COR-L47 (cell line): Measurements from ENCODE around the gene ZDHHC21.
"Not testable (repeated sequence)": the region's sequence is repeated elsewhere in the genome, so short reads cannot be mapped to it uniquely, and the experiment has no call there.

Source experiments
- DNase-seq: peaks from one replicate; lab custom pipeline; 2025; lab: John Stamatoyannopoulos, UW

ZDHHC21 gene

DNA sequence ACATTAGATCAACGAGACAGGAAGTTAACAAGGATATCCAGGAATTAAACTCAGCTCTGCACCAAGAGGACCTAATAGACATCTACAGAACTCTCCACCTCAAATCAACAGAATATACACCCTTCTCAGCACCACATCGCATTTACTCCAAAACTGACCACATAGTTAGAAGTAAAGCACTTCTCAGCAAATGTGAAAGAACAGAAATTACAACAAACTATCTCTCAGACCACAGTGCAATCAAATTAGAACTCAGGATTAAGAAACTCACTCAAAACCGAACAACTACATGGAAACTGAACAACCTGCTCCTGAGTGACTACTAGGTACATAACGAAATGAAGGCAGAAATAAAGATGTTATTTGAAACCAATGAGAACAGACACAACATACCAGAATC, 10.6 kb downstream of the ZDHHC21 start:
- DNase-seq: not testable (repeated sequence)

DNA sequence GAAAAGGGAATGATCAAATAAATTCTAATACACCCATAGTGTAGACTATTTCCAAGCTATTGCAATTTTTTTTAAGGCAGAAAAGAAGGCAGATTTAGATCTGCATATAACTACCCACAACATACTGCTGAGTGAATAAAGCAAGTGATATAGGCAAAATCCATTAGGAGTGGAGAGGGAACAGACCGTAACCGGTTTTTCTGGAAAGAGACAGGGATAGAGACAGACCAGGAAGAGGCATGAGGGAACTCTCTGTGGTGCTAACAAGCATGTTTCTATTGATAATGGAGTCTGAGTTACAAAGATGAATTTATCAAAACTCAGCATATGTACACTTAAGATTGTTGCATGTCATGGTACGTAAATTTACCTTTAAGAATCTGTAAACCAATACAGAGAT, 14.5 kb downstream of the ZDHHC21 start:
- no peak for DNase-seq

DNA sequence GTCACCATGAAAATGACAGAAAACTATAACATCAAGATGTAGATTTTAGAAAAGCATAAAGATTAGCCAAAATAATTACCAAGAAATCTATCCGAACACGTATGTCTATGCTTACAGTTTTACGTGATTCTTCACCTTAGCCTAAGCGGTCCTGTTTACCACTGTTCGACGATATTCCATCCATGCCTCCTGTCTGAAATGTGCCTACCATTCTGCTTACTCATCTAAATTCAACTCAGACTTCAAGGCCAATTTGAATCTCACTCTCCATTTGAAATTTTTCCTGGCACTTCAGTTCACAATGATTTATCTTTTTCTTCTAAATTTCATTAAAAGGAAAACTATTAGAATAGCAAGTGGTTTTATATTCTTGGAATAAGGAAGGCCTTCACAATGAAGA, 15.4 kb downstream of the ZDHHC21 start:
- DNase-seq: no peak

DNA sequence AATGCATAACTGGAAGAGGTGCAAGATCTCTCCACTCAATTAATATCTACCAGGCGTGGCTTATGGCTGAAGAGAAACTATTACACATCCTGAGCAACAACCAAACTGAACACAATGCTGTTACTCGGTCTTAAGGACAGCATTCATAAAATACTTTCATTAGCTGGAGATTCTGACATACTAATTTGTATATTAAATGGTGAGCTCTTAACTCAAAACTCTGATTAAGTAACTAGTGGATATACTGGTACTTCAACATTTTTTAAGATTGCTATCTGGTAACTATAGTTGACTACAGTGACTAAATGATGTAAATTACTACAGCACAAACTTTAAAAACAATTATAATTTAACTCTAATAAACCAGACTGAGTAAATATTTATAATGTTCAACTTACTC, 15.8 kb downstream of the ZDHHC21 start:
- DNase-seq: no peak

DNA sequence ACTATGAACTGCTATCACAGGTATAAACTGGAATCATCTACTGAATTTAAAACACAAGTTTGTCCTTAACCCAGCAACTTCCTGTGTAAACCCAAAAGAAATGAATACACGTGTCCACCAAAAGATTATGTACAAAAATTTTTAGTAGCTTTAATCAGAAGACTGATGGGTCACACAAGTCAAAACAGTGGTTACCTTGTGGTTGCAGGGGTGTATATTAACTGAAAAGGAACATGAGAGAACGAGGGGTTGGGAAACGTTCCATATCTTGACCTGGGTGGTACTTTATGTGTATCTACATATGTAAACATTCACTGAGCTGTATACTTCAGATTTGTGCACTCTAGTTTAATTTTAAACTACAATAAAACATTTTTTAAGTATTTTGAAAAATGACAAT, 18.6 kb downstream of the ZDHHC21 start:
- no peak for DNase-seq

DNA sequence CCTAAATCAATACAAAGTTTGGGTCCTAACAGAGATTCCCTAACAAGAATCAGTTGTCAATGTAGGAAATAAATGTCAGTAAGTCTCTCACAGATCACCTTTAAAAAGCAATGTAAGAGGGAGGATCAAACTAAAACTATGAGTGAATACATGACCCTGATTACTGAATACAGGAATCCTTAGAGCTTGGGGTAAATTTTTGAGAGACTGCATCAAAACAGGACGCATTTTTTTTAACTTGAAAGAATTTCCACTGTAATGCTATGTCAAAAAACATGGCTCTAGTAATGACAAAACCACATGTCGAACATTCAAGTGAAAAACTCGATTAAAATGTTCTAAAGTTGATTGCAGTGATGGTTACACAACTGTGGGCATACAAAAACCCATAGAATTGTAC, 21.9 kb downstream of the ZDHHC21 start:
- DNase-seq: no peak

DNA sequence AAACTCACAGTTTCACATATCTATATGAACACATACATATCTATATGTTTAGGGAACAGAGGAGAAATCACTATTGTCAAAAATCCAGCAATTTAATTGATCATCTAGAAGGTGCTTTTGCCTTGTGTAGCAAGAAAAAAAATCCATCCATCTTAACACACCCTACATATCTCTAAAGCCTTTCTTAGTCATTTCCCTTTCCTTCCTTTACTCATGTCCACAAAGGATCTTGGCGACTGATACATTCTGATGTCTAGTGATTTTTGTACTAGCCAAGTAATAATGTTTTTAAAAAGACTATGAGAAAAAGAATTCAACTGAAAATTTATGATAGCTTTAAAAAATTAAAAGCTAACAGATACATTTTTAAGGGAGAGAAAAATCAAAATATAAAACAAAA, 22.5 kb downstream of the ZDHHC21 start:
- DNase-seq: no peak

DNA sequence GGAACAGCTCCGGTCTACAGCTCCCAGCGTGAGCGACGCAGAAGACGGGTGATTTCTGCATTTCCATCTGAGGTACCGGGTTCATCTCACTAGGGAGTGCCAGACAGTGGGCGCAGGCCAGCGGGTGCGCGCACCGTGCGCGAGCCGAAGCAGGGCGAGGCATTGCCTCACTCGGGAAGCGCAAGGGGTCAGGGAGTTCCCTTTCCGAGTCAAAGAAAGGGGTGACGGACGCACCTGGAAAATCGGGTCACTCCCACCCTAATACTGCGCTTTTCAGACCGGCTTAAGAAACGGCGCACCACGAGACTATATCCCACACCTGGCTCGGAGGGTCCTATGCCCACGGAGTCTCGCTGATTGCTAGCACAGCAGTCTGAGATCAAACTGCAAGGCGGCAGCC, 29.2 kb downstream of the ZDHHC21 start:
- not testable (repeated sequence) for DNase-seq

DNA sequence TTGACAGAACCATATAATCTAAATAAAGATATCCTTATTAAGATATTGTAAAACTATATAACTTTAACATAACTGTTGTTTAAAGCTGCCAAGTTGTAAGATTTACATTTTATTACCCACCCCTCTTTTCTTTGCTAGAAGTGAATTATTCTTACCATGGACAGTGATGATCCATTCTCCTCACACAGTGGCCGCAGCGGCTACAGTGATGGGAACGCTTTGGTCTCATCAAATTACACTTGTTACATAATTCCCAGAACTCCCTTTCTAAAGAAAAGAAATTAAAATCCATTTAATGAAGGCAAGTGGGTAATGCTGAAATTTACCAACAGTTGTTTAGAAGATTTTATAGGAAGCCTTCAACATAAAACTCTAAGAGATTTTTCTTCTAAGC, 31.2 kb downstream of the ZDHHC21 start:
- no peak for DNase-seq

DNA sequence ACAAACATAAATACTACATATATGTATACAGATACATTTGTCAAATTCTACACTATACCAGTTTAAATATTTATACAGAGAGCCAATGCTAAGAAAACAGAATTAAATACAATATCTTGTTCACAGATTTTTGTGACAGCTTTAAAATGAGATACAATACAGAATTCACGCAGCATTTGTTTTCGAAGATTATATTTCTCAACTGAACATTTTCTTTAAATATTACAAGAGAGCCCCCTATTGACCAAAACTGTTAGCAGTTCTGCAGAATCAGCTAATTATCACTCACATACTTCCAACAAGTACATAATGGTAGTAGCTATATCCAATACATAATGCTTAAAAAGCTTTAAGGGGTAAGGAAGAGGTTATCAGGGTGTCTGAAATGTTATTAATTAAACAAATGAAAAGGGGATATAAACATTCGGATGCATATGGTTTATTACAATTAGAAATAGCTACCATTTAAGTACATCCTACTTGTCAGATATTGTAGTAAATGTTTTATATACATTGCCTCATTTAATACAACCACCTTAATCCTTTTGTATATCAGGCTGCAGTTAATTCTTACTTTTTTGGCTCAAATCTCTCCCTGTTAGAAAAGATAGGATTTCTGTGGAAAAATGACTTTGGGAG, 31.7 kb downstream of the ZDHHC21 start:
- peak; percentile 63 for DNase-seq

DNA sequence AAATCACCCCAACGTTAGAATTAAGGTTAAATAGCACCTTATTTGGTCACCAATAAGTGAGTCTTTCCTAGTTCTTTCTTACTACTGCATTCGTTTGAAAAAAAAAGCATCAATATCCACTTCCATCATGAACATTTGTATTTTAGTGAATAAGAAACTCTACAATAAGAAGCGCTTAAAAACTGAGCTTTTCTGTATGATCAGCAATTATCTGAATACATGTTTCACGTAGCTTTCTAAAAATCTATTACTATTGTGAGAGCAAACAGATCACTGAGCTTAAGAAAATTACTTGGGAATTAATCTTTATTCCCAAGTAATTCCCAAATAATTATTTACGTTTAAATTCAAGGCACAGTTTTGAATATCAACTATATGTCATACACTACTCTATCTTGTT, 32.5 kb downstream of the ZDHHC21 start:
- DNase-seq: no peak

DNA sequence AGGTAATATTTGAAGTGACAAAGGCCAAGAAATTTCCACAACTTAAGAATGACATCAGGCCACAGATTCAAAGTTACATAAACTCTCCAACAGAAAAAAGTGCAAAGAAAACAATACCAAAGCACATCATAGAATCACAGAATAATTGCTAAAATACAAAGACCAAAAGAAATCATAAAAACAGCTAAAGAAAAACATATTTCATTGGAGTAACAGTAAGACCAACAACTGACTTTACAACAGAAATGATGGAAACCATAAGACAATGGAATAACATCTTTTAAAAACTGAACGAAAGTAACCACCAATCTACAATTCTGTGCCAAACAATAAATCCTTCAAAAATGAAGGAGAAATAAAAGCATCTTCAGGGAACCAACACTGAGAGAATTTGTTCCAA, 38.3 kb downstream of the ZDHHC21 start:
- DNase-seq: no peak

DNA sequence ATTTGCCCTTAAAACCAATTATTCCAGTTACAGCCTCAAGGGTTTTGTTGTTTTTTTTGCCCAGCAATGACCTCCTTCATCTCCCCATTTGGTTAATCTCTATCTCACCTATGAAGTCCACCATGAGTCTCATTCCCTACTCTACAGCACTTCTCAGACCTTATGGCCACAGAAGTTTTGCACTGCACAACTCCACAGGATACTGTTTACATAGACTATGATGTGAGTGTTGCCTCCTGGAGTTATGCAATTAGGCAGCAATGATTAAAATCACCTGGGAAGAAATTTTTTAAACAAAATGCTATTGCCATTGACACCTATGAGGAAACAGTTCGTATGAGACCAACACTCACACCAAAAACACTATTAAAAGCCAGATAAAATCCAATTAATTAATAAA, 39.7 kb downstream of the ZDHHC21 start:
- no peak for DNase-seq

DNA sequence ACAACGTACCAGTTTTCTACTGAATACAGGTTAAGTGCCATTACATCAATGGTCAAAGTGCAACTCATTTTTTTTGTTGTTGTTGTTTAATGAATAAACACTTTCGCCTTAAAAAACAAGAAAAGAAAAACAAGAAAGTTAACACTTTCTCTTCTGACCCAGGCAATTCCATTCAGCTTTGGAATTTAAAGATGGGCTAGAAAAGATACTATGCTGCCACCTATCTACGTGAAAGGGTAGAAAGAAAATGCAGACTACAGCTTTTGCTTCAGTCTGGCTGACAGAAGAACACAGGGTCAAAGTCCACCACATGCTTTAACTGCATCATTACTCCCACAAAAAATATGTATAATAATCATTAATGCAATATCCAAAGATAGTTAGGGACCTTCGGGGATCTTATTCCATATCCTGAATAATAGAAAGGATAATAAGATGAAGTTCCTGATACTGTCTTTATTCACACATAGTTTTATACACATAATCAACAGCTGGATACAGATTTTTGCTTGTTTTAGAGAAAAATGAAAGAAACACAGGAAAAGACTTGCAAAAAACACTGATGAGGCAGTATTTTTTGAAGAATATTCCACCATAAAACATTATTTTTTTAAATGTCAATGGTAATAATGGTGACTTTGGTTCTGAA, 40.4 kb downstream of the ZDHHC21 start:
- peak; percentile 12 for DNase-seq

DNA sequence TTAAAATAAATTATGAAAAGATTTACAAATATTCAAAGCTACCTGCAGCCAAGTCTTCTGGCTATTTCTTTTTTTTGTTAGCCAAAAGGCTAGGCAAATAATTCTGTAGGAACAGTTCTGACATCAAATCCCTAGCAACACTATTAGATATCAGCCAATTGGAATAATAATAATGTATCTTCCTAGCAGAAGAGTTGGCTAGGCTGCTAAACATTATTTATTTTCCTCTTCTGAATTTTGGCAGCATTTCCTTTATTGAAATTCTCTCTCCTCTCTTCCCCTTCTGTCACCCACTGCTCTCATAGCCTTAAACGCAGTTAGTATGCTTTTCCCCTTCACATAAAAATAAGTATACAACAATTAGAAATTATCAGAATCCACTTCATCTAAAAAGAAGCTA, 42.6 kb downstream of the ZDHHC21 start:
- no peak for DNase-seq

DNA sequence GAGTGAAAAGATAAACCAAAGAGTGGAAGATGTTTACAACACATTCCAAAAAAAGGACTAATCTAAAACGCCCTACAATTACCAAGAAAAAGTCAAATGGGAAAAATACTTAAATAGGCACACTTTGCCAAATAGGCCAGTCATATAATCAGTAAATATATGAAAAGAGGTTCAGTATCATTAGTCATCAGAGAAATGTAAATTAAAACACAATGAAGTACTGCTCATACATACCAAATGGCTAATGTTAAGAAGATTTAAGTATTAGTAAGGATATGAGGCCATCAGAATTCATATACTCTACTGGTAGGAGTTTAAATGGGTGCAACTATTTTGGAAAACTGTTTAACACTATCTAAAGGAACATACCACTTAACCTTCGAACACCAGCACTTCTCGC, 47.6 kb downstream of the ZDHHC21 start:
- DNase-seq: no peak

DNA sequence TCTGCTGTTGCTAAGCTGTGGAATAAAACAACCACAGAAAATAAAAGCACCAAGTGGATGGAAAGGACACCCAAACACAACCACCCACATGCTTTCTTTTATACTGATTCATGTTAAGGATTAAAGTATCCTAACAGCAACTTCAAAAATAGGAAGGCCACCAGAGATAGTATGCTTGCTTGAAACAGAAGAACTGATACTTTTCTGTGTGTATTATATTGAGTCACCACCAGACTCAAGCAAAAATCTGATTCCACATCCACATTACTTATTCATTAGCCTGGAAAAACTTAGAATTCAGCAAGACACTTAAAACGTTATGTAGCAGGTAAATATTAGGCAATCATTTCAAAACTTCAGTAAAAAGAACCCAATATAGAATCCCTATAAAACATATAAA, 52.3 kb downstream of the ZDHHC21 start:
- no peak for DNase-seq

DNA sequence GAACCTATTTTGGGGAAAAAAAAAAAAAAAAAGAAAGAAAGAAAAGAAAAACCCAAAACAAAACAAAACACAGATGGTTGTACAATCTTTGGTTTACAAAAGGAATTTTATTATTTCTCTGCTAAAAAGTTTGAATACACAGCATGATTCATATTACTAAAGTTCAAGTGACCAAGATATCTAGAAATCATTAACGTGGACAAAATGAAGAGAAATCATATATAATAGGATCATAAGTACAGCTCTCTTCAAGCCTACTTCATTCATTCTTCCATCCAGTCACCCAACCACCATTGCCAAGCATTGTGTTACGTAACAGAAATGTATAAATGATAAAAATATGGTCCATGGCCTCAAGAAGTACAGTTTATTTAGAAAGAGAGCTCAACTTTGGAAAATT, 52.9 kb downstream of the ZDHHC21 start:
- no peak for DNase-seq

DNA sequence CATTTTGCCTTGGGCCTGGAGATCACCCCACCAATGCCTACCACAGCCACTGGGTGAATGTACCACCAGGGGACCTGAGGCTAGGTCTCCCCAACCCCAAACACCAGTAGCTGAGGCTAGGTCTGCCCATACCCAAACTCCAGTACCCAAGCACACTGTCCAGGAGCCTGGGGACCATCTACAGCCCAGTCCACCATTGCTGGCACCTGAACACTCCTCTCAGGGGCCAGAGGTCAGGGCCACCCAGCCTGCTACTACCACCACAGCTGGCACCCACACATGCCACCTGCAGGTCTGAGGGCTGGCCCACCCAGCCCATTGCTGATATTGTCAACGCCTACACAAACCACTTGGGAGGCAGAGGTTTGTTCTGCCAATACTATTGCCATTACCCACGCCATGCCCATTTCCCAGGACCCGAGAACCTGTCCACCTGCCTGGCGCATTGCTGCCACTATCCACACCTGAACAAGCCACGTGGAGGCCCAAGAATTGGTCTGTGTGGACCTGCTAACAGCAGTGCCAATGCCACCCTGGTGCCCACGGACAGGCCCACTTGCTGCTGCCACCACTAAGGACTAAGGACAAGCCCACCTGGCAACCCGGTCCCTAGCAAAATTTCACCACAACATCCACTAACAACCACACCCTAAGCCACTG, 59.2 kb downstream of the ZDHHC21 start:
- no peak for DNase-seq

DNA sequence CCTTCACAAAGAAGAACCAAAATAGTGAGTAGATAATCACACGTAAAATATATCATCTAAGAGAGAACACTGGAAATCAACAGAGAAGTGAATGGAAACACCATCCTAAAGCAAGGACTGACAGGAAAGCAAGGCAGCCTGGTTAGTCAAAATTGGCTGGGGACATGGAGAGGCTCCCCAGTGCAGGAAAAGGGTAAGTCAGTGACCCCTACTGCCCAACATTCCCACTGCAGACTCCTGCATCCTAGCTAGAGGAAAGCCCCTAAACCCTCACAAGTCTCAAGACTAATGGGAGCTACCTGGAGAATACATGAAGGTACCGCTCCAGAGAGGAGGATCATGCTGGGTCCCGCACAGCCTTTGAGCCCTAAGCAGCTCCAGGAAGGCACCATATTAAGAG, 60.1 kb downstream of the ZDHHC21 start:
- no peak for DNase-seq

DNA sequence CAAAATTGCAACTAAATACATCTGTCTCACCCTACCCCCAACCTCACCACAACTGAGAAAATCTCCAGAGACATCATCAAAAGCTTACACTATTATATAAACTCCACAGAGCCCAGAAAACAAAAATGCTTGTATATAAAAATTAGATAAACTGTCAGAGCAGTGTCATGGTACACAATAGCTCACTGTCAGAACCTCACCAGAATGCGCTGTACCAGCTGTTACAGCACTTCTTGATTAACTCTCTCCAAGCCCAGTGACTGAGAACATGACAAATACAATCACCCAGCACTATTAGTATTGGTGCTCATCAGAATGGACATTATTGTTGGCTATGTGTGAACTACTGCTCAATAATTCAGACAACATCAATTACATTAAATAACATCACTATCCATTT, 65.7 kb downstream of the ZDHHC21 start:
- no peak for DNase-seq

DNA sequence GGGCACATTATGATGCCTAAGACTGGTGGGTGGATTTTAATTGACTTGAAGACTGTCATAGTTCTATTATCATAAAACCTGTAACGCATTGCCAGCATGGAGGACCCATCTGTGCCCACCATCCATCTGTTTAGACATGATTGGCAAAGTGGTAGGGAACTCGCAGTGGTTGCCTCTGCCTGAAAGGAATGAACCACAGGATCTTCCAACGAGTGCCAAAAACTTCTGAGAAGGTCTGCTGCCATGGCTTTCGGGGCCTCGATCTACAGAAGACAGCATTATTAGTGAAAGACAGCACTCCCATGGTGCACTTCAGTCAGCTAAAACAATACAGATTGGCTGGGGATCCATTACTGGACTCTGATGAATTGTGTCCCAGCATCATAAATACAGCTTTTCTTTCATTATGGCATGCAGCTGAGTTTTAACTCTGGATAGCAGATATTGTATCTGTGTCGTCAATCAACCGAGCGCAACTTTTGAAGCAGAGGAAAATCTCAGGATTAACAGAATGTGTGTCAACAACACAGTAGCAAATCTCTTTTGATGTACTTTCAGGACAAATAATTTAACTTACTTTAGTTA, 74.3 kb downstream of the ZDHHC21 start:
- DNase-seq: no peak
